HG02970 (cell line): ENCODE results near the gene NDEL1.

Experiments used
- ATAC-seq: cut with Tn5 transposase; IDR thresholded peaks from one replicate; pipeline ENCODE4 v1.9.1; 2021; ENCODE audit warnings: mild to moderate bottlenecking, moderate library complexity, moderate number of reproducible peaks; ENCODE audit not compliant: unreplicated experiment, low FRiP score

NDEL1 gene

GRCh38 chr17:8451933-8452614 is 16.4 kb downstream of the NDEL1 start:
- no peak for ATAC-seq

GRCh38 chr17:8453326-8453725 is 17.6 kb downstream of the NDEL1 start:
- ATAC-seq = no peak

- no peak for ATAC-seq
These were observed 20.1 kb downstream of the NDEL1 start for GRCh38 chr17:8455665-8456209.

- no peak for ATAC-seq
These were observed 22.4 kb downstream of the NDEL1 start for GRCh38 chr17:8458128-8458527.

- ATAC-seq = no peak
These were observed 23.4 kb downstream of the NDEL1 start for GRCh38 chr17:8459107-8459506.

- ATAC-seq = no peak
These were observed 24.1 kb downstream of the NDEL1 start for GRCh38 chr17:8459831-8460230.

- ATAC-seq = no peak
These were observed 26.9 kb downstream of the NDEL1 start for GRCh38 chr17:8462564-8462963.

- no peak for ATAC-seq
These were observed 27.4 kb downstream of the NDEL1 start for GRCh38 chr17:8463099-8463498.

GRCh38 chr17:8464941-8465340 is 29.3 kb downstream of the NDEL1 start:
- no peak for ATAC-seq

- ATAC-seq = no peak
These were observed 29.7 kb downstream of the NDEL1 start for GRCh38 chr17:8465356-8465755.

GRCh38 chr17:8465759-8466158 is 30.1 kb downstream of the NDEL1 start:
- no peak for ATAC-seq

- no peak for ATAC-seq
These were observed 30.8 kb downstream of the NDEL1 start for GRCh38 chr17:8466456-8466855.

- no peak for ATAC-seq
These were observed 31.2 kb downstream of the NDEL1 start for GRCh38 chr17:8466873-8467272.

GRCh38 chr17:8467527-8467926 is 31.8 kb downstream of the NDEL1 start:
- no peak for ATAC-seq

GRCh38 chr17:8468127-8468526 is 32.4 kb downstream of the NDEL1 start:
- no peak for ATAC-seq

- no peak for ATAC-seq
These were observed 33.3 kb downstream of the NDEL1 start for GRCh38 chr17:8468980-8469379.

GRCh38 chr17:8469964-8470363 is 34.3 kb downstream of the NDEL1 start:
- no peak for ATAC-seq

- ATAC-seq = no peak
These were observed 34.9 kb downstream of the NDEL1 start for GRCh38 chr17:8470447-8471047.

GRCh38 chr17:8472663-8473062 is 37.0 kb downstream of the NDEL1 start:
- no peak for ATAC-seq

- no peak for ATAC-seq
These were observed 37.9 kb downstream of the NDEL1 start for GRCh38 chr17:8473451-8474192.

- ATAC-seq = no peak
These were observed 39.1 kb downstream of the NDEL1 start for GRCh38 chr17:8474826-8475225.
